Lower lobe of right lung (tissue), 2 donors: Measurements from ENCODE around the gene SDK1. TPM values are rescaled to one million over a fixed set of nuclear protein-coding genes. Genes with fewer than 3 reads are reported as not detected.

Experiments used
- ATAC-seq, 2 donors: fragments of 200-7000 bp; cut with Tn5 transposase; one replicate each; pipeline ENCODE4 v1.9.1; 2020 to 2022; ENCODE audit warnings: mild to moderate bottlenecking in 2 of 2, moderate library complexity in 2 of 2
- DNase-seq: peaks from one replicate; pipeline ENCODE4 v3.0.0-alpha.2; 2020
- H3K27ac ChIP-seq: fragments of 200-600 bp; one replicate; pipeline ENCODE4 v1.8.0; 2022
- H3K27me3 ChIP-seq: fragments of 200-600 bp; one replicate; pipeline ENCODE4 v1.8.0; 2022; ENCODE audit warnings: low read depth
- H3K36me3 ChIP-seq: fragments of 200-600 bp; one replicate; pipeline ENCODE4 v1.8.0; 2022; ENCODE audit warnings: mild to moderate bottlenecking
- H3K4me1 ChIP-seq: fragments of 200-600 bp; one replicate; pipeline ENCODE4 v1.8.0; 2022
- H3K4me3 ChIP-seq: fragments of 200-600 bp; one replicate; pipeline ENCODE4 v1.8.0; 2022; ENCODE audit warnings: mild to moderate bottlenecking
- H3K9me3 ChIP-seq: fragments of 200-600 bp; one replicate; pipeline ENCODE4 v1.8.0; 2022
- CTCF ChIP-seq: fragments of 200-600 bp; IDR thresholded peaks from one replicate; pipeline ENCODE4 v1.8.0; 2022; ENCODE audit warnings: antibody characterized with exemption, mild to moderate bottlenecking
- intact Hi-C: fragments of 100-400 bp; cut with DNase I; formaldehyde crosslinking; loops from one replicate; pipeline ENCODE4 v1.11.0; 2022
- total RNA-seq: library from RNA; stranded (reverse); fragmentation: NEBNext Ultra II Directional; extraction: Animal tissue kit (Norgen Biotek cat#: 25700); gene quantifications from one replicate; pipeline ENCODE4 v1.2.1, GENCODE V29; 2021
- donor health status: DM: no; HTN: yes; CAD: no; lungs with severe emphysema.

Gene SDK1
- total RNA-seq, 1 donor from 2014 or later, result 10.0 TPM

- Histone ChIP-seq H3K36me3 (no peaks in the 10 kb centered on the region), H3K27ac (no peak overlapping the region), H3K4me1 (no peaks in the 10 kb centered on the region), H3K4me3 (no peak overlapping the region), H3K27me3 (no peaks in the 10 kb centered on the region), H3K9me3 (no peaks in the 10 kb centered on the region)
- ATAC-seq (no peak), DNase-seq (no peak)
- TF ChIP-seq CTCF, result no peak
- intact Hi-C loops, result no loop called here
Observed at GRCh38 chr7:4073052-4073451, 772.0 kb downstream of the SDK1 start.

GRCh38 chr7:4073750-4074149 lies 772.7 kb downstream of the SDK1 start:
- Histone ChIP-seq H3K4me3 (no peak overlapping the region), H3K27me3 (no peaks in the 10 kb centered on the region), H3K36me3 (no peaks in the 10 kb centered on the region), H3K27ac (no peak overlapping the region), H3K4me1 (no peaks in the 10 kb centered on the region), H3K9me3 (no peaks in the 10 kb centered on the region)
- DNase-seq (no peak), ATAC-seq (no peak)
- TF ChIP-seq CTCF, result no peak
- intact Hi-C loops, result no loop called here

DNA sequence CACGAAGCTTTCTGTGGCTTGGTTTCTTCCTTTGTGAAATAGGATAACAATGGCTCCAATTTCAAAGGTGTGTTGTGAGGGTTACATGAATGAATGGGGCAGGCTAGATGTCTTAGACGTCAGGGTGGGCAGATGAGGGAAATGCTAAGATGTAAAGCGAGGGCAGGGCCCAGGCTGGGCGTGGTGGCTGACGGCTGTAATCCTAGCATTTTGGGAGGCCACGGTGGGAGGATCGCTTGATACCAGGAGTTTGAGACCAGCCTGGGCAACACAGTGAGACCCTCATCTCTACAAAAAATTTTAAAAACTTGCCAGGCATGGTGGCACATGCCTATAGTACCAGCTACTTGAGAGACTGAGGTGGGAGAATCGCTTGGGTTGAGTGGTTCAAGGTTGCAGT lies 773.4 kb downstream of the SDK1 start:
- no peaks in the 10 kb centered on the region for H3K27me3 ChIP-seq
- ATAC-seq (no peak), DNase-seq (no peak)

GRCh38 chr7:4074994-4075393 lies 773.9 kb downstream of the SDK1 start:
- H3K36me3 ChIP-seq, result no peaks in the 10 kb centered on the region
- H3K27ac ChIP-seq, result no peak overlapping the region
- intact Hi-C loops, result no loop called here
- no peaks in the 10 kb centered on the region for H3K27me3 ChIP-seq
- H3K4me1 ChIP-seq, result no peaks in the 10 kb centered on the region
- no peak overlapping the region for H3K4me3 ChIP-seq
- TF ChIP-seq CTCF, result no peak
- H3K9me3 ChIP-seq, result no peaks in the 10 kb centered on the region
- DNase-seq, result no peak
- no peak for ATAC-seq

More for the DNA sequence above, 773.4 kb downstream of the SDK1 start:
- Histone ChIP-seq H3K4me3 (no peak overlapping the region), H3K4me1 (no peaks in the 10 kb centered on the region), H3K36me3 (no peaks in the 10 kb centered on the region), H3K27ac (no peak overlapping the region), H3K9me3 (no peaks in the 10 kb centered on the region)
- intact Hi-C loops, result no loop called here
- no peak for TF ChIP-seq CTCF

GRCh38 chr7:4076701-4077294 lies 775.7 kb downstream of the SDK1 start:
- Histone ChIP-seq H3K36me3 (no peaks in the 10 kb centered on the region), H3K27me3 (no peaks in the 10 kb centered on the region), H3K27ac (no peak overlapping the region), H3K9me3 (no peaks in the 10 kb centered on the region), H3K4me1 (no peaks in the 10 kb centered on the region), H3K4me3 (no peak overlapping the region)
- intact Hi-C loops, result no loop called here
- DNase-seq (no peak), ATAC-seq (no peak)
- TF ChIP-seq CTCF, result no peak
